Fibroblast of villous mesenchyme (primary cell): ENCODE data around the gene CPA4. TPM values are rescaled to one million over a fixed set of nuclear protein-coding genes. Genes with fewer than 3 reads are reported as not detected.
"Not testable (repeated sequence)": the region's sequence is repeated elsewhere in the genome, so short reads cannot be mapped to it uniquely, and the experiment has no call there.

Experiments used
- DNase-seq: peaks from one replicate; pipeline ENCODE4 v3.0.0-alpha.2; 2010; ENCODE audit warnings: low read depth
- H3K4me3 ChIP-seq: 2 replicates; pipeline ENCODE4 v1.5.1; 2011; ENCODE audit warnings: low read depth, mild to moderate bottlenecking, low read length
- CTCF ChIP-seq: IDR thresholded peaks from 2 replicates; pipeline ENCODE4 v1.5.1; 2012; ENCODE audit warnings: low read depth, mild to moderate bottlenecking, low read length; ENCODE audit not compliant: insufficient read depth
- total RNA-seq: library from RNA; depleted of rRNA; stranded (reverse); fragments of >200 nt; gene quantifications from 2 replicates; pipeline ENCODE4 v1.2.3, GENCODE V29; 2012

The CPA4 gene
- 22.5 and 90.2 TPM in 2 replicates for total RNA-seq

GRCh38 chr7:130292682-130293257 is at the start of gene CPA4:
CPA4 (plus strand) TSS chr7:130293161; CDS start chr7:130293181, 20 bp downstream.
- no peak for TF ChIP-seq CTCF
- peak; percentile 80 for DNase-seq
- no peak within 1 kb of the TSS for H3K4me3 ChIP-seq

GRCh38 chr7:130243486-130243885 is 49.5 kb upstream of the CPA4 start:
- DNase-seq = peak; percentile 55
- not testable (repeated sequence) for H3K4me3 ChIP-seq

GRCh38 chr7:130246491-130246890 is 46.5 kb upstream of the CPA4 start:
- DNase-seq, H3K4me3 ChIP-seq: not testable (repeated sequence)

- DNase-seq, H3K4me3 ChIP-seq: not testable (repeated sequence)
Observed at GRCh38 chr7:130248842-130249241, 44.1 kb upstream of the CPA4 start.

GRCh38 chr7:130249626-130250025 is 43.3 kb upstream of the CPA4 start:
- not testable (repeated sequence) for H3K4me3 ChIP-seq, DNase-seq

- no peak for TF ChIP-seq CTCF
- DNase-seq = no peak
Observed at GRCh38 chr7:130254555-130254954, 38.4 kb upstream of the CPA4 start.

GRCh38 chr7:130256704-130257103 is 36.3 kb upstream of the CPA4 start:
- no peak for DNase-seq
- TF ChIP-seq CTCF = no peak
- H3K4me3 ChIP-seq = no peak overlapping the region

More at GRCh38 chr7:130254555-130254954, 38.4 kb upstream of the CPA4 start:
- no peak overlapping the region for H3K4me3 ChIP-seq

GRCh38 chr7:130258494-130259078 is 34.4 kb upstream of the CPA4 start:
- TF ChIP-seq CTCF = no peak
- DNase-seq = no peak
- no peak overlapping the region for H3K4me3 ChIP-seq

- TF ChIP-seq CTCF = no peak
Observed at GRCh38 chr7:130262448-130262847, 30.5 kb upstream of the CPA4 start.

More at GRCh38 chr7:130262448-130262847, 30.5 kb upstream of the CPA4 start:
- H3K4me3 ChIP-seq = no peak overlapping the region
- no peak for DNase-seq
